A673 (cell line): ENCODE measurements around the gene C5orf52. TPM values are rescaled to one million over a fixed set of nuclear protein-coding genes. Genes with fewer than 3 reads are reported as not detected.
"Not testable (repeated sequence)": the region's sequence is repeated elsewhere in the genome, so short reads cannot be mapped to it uniquely, and the experiment has no call there.

Experiments
- BruUV-seq: library from RNA; stranded (reverse); fragments of 400-500 nt; replicated peaks from 2 replicates; lab custom pipeline; 2021; lab: Mats Ljungman, UMichigan
- CTCF ChIA-PET: fragments of 300-600 bp; sonication (Branson Sonifier 250); formaldehyde crosslinking; loops from one replicate; lab custom pipeline; 2022; ENCODE audit warnings: antibody characterized with exemption; lab: Charles Lee
- POLR2A ChIA-PET: fragments of 300-600 bp; sonication (Branson Sonifier 250); formaldehyde crosslinking; loops from one replicate; lab custom pipeline; 2022; ENCODE audit warnings: antibody characterized with exemption; ENCODE audit not compliant: low non-redundant PET; lab: Charles Lee
- DNase-seq: peaks from one replicate; pipeline ENCODE4 v3.0.0-alpha.2; 2015; ENCODE audit warnings: low spot score
- H3K27ac ChIP-seq: fragments of 200-600 bp; sonication (generic); 2 replicates; pipeline ENCODE4 v1.5.1; 2016; ENCODE audit warnings: mixed run types, low read depth, mild to moderate bottlenecking, mixed read lengths, antibody characterized with exemption, low read length; ENCODE audit not compliant: poor library complexity, severe bottlenecking
- H3K27me3 ChIP-seq: fragments of 200-600 bp; sonication (generic); replicated peaks from 2 replicates; pipeline ENCODE4 v1.6.1; 2017; ENCODE audit warnings: mixed run types, low read depth, mild to moderate bottlenecking, mixed read lengths, antibody characterized with exemption, low read length; ENCODE audit not compliant: insufficient read depth, poor library complexity
- H3K36me3 ChIP-seq: fragments of 200-600 bp; sonication (generic); 2 replicates; pipeline ENCODE4 v1.6.1; 2016; ENCODE audit warnings: mixed run types, mild to moderate bottlenecking, mixed read lengths, antibody characterized with exemption, low read length; ENCODE audit not compliant: insufficient read depth, poor library complexity, severe bottlenecking
- H3K4me1 ChIP-seq: fragments of 200-600 bp; sonication (generic); 2 replicates; pipeline ENCODE4 v1.6.1; 2017; ENCODE audit warnings: mixed run types, mild to moderate bottlenecking, mixed read lengths, antibody characterized with exemption, low read length; ENCODE audit not compliant: insufficient read depth, poor library complexity, severe bottlenecking
- H3K4me3 ChIP-seq: fragments of 200-600 bp; sonication (generic); 2 replicates; pipeline ENCODE4 v1.5.1; 2016; ENCODE audit warnings: low read depth, mixed run types, mild to moderate bottlenecking, mixed read lengths, low read length; ENCODE audit not compliant: poor library complexity, severe bottlenecking
- H3K9me3 ChIP-seq: fragments of 200-600 bp; sonication (generic); 2 replicates; pipeline ENCODE4 v1.6.1; 2016; ENCODE audit warnings: mixed run types, low read depth, mild to moderate bottlenecking, mixed read lengths, antibody characterized with exemption, low read length; ENCODE audit not compliant: poor library complexity, severe bottlenecking
- EZH2 ChIP-seq: fragments of 200-600 bp; sonication (generic); IDR thresholded peaks from 2 replicates; pipeline ENCODE4 v1.6.1; 2017; ENCODE audit warnings: borderline replicate concordance, low read depth, mild to moderate bottlenecking, mixed read lengths, antibody characterized with exemption, low read length; ENCODE audit not compliant: poor library complexity, severe bottlenecking
- intact Hi-C: fragments of 100-400 bp; cut with micrococcal nuclease; formaldehyde crosslinking; loops from one replicate; pipeline ENCODE4 v1.10.0; 2022; ENCODE audit not compliant: unreplicated experiment
- total RNA-seq: library from RNA; stranded (reverse); gene quantifications from 2 replicates; pipeline ENCODE4 v1.2.3, GENCODE V29; 2021
- TF ChIP-seq, protein P1 (sequence below): fragments of 300-800, 200-600 bp; sonication (generic); conservative IDR thresholded peaks from 2 replicates; pipeline ENCODE4 v1.5.1; 2017; ENCODE audit warnings: low read depth, mild to moderate bottlenecking, antibody characterized with exemption, low read length, moderate library complexity, mixed read lengths

The C5orf52 gene
- total RNA-seq, 1 experiment from 2014 or later, result not detected

DNA sequence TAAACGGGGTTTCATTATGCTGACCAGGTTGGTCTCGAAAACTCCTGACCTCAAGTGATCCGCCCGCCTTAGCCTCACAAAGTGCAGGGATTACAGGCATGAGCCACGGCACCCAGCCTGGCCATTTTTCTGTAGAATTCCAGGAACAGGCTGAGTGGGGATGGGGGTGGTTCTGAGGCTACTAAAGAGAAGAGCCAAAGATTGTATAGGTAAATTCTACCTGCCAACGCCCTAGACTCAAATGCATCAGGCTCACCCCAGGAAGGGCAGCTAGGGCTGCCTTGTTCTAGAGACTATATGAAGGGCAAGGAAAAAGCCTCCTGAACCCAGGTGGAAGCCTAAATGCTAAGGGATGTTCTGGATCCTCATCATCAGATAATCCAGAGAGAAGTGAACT is 1.6 kb upstream of the C5orf52 start:
- Histone ChIP-seq H3K9me3 (no peaks in the 10 kb centered on the region), H3K4me1 (peaks cover 7% of the 10 kb centered on the region), H3K27ac (no peak overlapping the region), H3K4me3 (no peak overlapping the region), H3K27me3 (peaks cover 10% of the 10 kb centered on the region), H3K36me3 (no peaks in the 10 kb centered on the region)
- DNase-seq, result no peak
- POLR2A ChIA-PET, result no interaction called here
- CTCF ChIA-PET, result interaction anchor here (1.7 kb wide), 1 partner anchor 74 kb away, joined by 5 read pairs; the partner anchor contains the start of gene LSM11
- intact Hi-C loops, result loop anchor here (2.0 to 5.0 kb wide), 2 partner anchors 48 to 73 kb away; partner anchors contain the start of gene LSM11
- BruUV-seq, result no TSS peak
- no peak for TF ChIP-seq EZH2
- TF ChIP-seq, protein P1, sequence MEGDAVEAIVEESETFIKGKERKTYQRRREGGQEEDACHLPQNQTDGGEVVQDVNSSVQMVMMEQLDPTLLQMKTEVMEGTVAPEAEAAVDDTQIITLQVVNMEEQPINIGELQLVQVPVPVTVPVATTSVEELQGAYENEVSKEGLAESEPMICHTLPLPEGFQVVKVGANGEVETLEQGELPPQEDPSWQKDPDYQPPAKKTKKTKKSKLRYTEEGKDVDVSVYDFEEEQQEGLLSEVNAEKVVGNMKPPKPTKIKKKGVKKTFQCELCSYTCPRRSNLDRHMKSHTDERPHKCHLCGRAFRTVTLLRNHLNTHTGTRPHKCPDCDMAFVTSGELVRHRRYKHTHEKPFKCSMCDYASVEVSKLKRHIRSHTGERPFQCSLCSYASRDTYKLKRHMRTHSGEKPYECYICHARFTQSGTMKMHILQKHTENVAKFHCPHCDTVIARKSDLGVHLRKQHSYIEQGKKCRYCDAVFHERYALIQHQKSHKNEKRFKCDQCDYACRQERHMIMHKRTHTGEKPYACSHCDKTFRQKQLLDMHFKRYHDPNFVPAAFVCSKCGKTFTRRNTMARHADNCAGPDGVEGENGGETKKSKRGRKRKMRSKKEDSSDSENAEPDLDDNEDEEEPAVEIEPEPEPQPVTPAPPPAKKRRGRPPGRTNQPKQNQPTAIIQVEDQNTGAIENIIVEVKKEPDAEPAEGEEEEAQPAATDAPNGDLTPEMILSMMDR, result no peak

GRCh38 chr5:157671592-157672330 is 428 bp downstream of the C5orf52 start:
- no peak for DNase-seq
- Histone ChIP-seq H3K4me3 (peak overlapping the region; percentile 47), H3K9me3 (no peaks in the 10 kb centered on the region), H3K4me1 (peaks cover 7% of the 10 kb centered on the region), H3K36me3 (no peaks in the 10 kb centered on the region), H3K27ac (no peak overlapping the region), H3K27me3 (peaks cover 10% of the 10 kb centered on the region)
- CTCF ChIA-PET, result no interaction called here
- intact Hi-C loops, result loop anchor here (2.0 to 5.0 kb wide), 2 partner anchors 46 to 71 kb away; partner anchors contain the start of gene LSM11
- POLR2A ChIA-PET, result no interaction called here
- TF ChIP-seq, protein P1, result no peak
- BruUV-seq, result no TSS peak

GRCh38 chr5:157672976-157673375 is 1.6 kb downstream of the C5orf52 start:
- intact Hi-C loops, result loop anchor here (5.0 kb wide), 1 partner anchor 44 kb away; no protein-coding TSS in a partner anchor
- Histone ChIP-seq H3K4me3 (no peak overlapping the region), H3K4me1 (peaks cover 7% of the 10 kb centered on the region), H3K27me3 (peaks cover 10% of the 10 kb centered on the region), H3K36me3 (no peaks in the 10 kb centered on the region), H3K27ac (no peak overlapping the region), H3K9me3 (no peaks in the 10 kb centered on the region)
- no peak for DNase-seq
- CTCF ChIA-PET, result no interaction called here
- POLR2A ChIA-PET, result no interaction called here
- TF ChIP-seq, protein P1, result no peak
- TF ChIP-seq EZH2, result no peak
- BruUV-seq, result no TSS peak

DNA sequence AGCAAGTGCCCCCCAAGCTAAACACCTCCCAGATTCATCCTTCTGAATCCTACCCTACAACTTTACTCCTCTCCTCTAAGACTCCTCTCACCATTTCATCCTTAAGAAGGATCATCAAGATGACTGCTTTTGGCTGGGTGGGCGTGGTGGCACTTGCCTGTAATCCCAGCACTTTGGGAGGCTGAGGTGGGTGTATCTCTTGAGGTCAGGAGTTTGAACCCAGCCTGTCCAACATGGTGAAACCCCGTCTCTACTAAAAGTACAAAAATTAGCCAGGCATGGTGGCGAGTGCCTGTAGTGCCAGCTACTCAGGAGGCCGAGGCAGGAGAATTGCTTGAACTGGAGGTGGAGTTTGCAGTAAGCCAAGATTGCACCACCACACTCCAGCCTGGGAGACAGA is 3.0 kb downstream of the C5orf52 start:
- H3K27me3 ChIP-seq, result peaks cover 10% of the 10 kb centered on the region
- H3K36me3 ChIP-seq, H3K4me3 ChIP-seq, H3K27ac ChIP-seq, CTCF ChIA-PET, DNase-seq, H3K9me3 ChIP-seq, H3K4me1 ChIP-seq, BruUV-seq, POLR2A ChIA-PET: not testable (repeated sequence)
- intact Hi-C loops, result loop anchor here (5.0 kb wide), 1 partner anchor 43 kb away; no protein-coding TSS in a partner anchor
